GM12865 (cell line): Measurements from ENCODE around the gene NEDD4L.
"Not testable (repeated sequence)": the region's sequence is repeated elsewhere in the genome, so short reads cannot be mapped to it uniquely, and the experiment has no call there.

Source experiments
- DNase-seq: peaks from one replicate; pipeline ENCODE4 v3.0.0; 2010; ENCODE audit warnings: low read depth
- H3K4me3 ChIP-seq: 2 replicates; pipeline ENCODE4 v1.5.1; 2011; ENCODE audit warnings: mild to moderate bottlenecking, low read depth, low read length, control low read depth
- CTCF ChIP-seq: IDR thresholded peaks from 2 replicates; pipeline ENCODE4 v1.5.1; 2011; ENCODE audit warnings: low read length, control low read depth, low read depth, inconsistent platforms; ENCODE audit not compliant: insufficient read depth; ENCODE audit errors: missing control alignments

The NEDD4L gene

DNA sequence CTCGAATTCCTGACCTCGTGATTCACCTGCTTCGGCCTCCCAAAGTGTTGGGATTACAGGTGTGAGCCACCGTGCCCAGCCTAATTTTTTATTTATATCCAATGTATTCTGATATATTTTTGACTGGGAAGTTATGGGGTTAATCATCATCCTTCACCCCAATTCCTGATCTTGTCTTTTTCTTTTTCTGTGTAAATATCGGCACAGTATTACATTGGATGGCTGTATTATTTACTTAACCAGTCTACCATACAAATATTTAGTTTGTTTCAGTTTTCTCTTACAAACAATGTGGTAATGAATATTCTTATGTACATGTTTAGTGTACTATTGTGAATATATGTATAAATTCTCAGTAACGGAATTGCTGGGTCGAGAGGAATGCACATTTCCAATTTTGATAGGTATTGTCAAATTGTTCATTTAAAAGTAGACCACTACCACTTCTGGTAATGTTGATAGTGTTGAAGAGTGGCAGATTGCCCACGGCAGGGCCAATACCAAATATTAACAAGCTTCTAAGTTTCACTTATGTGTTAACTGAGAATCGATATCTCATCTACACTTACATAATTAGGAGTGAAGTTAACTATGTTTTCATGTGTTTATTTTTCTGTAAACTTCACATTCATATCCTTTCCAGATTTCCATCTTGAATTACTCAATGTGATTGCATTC, 388.2 kb downstream of the NEDD4L start:
- no peak overlapping the region for H3K4me3 ChIP-seq
- no peak for TF ChIP-seq CTCF
- DNase-seq = no peak

- not testable (repeated sequence) for DNase-seq, H3K4me3 ChIP-seq
Measured at GRCh38 chr18:58435221-58436005, 391.4 kb downstream of the NEDD4L start.

- DNase-seq = peak; percentile 4
- TF ChIP-seq CTCF = no peak
- no peak overlapping the region for H3K4me3 ChIP-seq
Measured at GRCh38 chr18:58438161-58438957, 394.3 kb downstream of the NEDD4L start.

DNA sequence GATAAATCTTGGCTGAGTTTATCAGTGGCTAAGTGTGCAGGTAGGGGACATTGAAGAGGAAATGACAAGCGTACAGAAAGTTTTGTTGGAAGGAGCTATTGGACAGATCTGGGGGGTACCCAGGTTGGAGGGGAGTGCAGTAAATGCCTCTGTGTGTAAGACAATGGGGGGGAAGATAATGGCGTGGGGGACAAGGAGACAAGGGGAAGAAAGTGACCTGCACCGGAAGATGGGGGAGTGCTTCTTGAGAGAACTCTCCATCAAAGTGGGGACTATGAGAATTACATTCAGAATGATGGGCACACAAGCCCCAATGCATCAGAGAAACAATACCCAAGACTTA, 394.9 kb downstream of the NEDD4L start:
- no peak for TF ChIP-seq CTCF
- no peak overlapping the region for H3K4me3 ChIP-seq
- DNase-seq = no peak

DNA sequence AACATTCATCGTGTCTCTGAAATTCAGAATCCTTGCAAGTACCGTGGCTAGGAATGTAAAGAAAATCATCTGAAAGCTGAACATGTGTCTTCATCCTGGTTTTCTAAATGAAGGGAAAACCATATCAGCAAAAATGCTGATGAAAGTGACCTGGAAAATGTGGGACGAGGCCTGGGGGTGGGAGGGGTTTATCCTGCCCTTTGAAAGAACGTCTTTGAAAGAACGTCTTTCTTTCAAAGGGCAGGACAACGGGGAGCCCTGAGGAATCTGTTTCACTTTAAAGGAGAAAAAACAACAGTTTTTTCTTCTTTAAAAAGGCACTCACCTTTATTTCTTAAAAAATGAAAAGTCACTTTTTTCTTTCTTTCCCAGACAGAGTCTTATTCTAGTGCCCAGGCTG, 399.6 kb downstream of the NEDD4L start:
- no peak for DNase-seq
- H3K4me3 ChIP-seq = no peak overlapping the region
- TF ChIP-seq CTCF = no peak

DNA sequence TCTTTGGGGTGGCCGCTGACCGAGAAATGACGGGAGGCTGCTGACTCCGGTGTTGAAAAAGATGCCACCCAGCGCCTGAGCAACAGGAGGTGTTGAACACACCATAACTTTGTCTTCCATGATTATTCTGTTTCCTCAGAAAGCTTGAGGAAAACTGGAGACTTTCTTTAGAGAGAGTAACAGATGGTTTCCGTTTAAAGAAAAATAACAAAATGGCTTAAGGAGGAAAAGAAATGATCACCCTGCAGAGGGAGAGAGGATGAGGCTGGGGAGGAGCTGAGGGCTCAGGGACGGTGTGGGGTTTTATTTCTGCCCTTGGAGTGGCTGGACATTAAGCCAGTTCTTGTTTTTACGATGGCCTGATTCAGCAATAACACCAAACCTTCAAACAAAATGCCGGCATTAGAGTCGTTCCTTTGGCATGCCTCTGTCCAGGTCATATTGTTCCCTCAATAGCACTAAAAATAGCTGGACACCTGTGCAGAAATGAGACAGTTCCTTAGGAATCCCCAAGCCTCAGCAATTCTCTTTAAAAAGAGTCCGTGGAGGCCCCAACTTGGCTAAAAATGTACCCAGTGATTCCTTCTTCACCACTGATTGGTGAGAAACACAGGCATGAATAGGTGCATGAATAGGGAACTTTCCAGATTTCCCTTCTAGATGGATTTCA, 402.5 kb downstream of the NEDD4L start:
- no peak overlapping the region for H3K4me3 ChIP-seq
- DNase-seq = no peak
- no peak for TF ChIP-seq CTCF
